ENCODE results near the gene PRR7. TPM values are rescaled to one million over a fixed set of nuclear protein-coding genes. Genes with fewer than 3 reads are reported as not detected.

Gene PRR7
- total and polyA plus RNA-seq, 2 of the 13 experiments (the other 11 are each of a cell fraction or from before 2014, with no cell fraction given), result 4.8 to 5.0 TPM

DNA sequence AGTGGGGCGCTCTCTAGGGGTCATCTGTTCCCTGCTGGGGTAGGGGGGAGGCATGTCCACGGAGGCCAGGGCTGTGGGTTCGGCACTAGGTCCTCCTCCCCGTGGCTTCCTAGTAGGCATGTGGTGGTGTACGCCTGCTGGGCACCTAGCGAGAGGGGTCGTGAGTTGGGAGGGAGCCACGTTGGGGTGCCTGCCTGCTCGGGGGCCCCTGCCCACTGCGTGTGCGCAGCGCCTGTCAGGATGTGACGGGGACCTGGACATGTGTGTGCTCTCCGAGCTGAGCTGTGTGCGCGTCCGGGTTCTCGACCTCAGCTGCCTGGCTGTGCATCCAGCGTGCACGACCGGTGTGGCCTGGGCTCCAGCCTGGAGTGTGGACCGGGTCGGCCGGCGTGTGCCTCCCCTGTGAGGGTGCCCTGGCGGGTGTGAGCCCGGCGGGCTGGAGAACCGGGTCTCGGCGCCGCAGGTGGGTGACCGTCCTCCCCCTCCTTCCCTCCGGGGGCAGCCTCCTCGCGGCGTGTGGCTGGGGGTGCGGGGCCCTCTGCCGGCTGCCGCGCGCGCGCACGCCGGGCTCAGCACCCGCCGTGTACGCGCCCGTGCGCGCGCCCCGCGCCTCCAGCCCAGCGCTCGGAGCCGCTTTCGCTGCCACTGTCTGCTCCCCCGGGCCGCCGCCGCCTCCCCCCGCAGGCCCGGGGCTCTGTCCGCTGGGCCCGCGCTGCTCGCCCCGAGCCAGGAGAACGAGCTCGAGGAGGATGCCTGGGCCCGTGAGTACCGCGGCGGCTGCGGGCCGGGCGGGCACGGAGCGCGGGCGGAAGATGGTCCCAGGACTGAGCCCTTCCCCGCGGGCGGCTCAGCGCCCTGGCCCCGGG lies at the start of gene PRR7 (continued):
- TF ChIP-seq ZNF430 (CRISPR knock-in tag; IDR thresholded peaks at IDR 0.05), result 0 out of 2 replicates have a peak, but pooled peaks have one; percentile 20
- TF ChIP-seq ELF1 (CRISPR knock-in tag; IDR thresholded peaks at IDR 0.05), result no peak
- TF ChIP-seq AKAP8 (CRISPR knock-in tag; IDR thresholded peaks at IDR 0.05), result peak; percentile 98
- TF ChIP-seq, protein P1, sequence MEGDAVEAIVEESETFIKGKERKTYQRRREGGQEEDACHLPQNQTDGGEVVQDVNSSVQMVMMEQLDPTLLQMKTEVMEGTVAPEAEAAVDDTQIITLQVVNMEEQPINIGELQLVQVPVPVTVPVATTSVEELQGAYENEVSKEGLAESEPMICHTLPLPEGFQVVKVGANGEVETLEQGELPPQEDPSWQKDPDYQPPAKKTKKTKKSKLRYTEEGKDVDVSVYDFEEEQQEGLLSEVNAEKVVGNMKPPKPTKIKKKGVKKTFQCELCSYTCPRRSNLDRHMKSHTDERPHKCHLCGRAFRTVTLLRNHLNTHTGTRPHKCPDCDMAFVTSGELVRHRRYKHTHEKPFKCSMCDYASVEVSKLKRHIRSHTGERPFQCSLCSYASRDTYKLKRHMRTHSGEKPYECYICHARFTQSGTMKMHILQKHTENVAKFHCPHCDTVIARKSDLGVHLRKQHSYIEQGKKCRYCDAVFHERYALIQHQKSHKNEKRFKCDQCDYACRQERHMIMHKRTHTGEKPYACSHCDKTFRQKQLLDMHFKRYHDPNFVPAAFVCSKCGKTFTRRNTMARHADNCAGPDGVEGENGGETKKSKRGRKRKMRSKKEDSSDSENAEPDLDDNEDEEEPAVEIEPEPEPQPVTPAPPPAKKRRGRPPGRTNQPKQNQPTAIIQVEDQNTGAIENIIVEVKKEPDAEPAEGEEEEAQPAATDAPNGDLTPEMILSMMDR (CRISPR knock-in tag; IDR thresholded peaks at IDR 0.05), result peak; percentile 18
- peak; percentile 90 for TF ChIP-seq AGO2 (optimal IDR thresholded peaks at IDR 0.05; ENCODE audit: low read depth, low read length)
- no peak for TF ChIP-seq ZNF83 (CRISPR knock-in tag; IDR thresholded peaks at IDR 0.05; ENCODE audit: borderline replicate concordance)
- TF ChIP-seq, protein P2, sequence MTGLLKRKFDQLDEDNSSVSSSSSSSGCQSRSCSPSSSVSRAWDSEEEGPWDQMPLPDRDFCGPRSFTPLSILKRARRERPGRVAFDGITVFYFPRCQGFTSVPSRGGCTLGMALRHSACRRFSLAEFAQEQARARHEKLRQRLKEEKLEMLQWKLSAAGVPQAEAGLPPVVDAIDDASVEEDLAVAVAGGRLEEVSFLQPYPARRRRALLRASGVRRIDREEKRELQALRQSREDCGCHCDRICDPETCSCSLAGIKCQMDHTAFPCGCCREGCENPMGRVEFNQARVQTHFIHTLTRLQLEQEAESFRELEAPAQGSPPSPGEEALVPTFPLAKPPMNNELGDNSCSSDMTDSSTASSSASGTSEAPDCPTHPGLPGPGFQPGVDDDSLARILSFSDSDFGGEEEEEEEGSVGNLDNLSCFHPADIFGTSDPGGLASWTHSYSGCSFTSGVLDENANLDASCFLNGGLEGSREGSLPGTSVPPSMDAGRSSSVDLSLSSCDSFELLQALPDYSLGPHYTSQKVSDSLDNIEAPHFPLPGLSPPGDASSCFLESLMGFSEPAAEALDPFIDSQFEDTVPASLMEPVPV (CRISPR knock-in tag; IDR thresholded peaks at IDR 0.05), result peak; percentile 57; the same call in 1 of the 2 replicates
- TF ChIP-seq ZBTB20 (CRISPR knock-in tag; IDR thresholded peaks at IDR 0.05; ENCODE audit: borderline replicate concordance, low read depth), result 0 out of 2 replicates have a peak, but pooled peaks have one; percentile 19
- no peak for TF ChIP-seq HNRNPK (IDR thresholded peaks at IDR 0.05; ENCODE audit: low read depth, low read length, poor library complexity, severe bottlenecking)
- peak; percentile 32 for TF ChIP-seq TEAD3 (CRISPR knock-in tag; optimal IDR thresholded peaks at IDR 0.05; ENCODE audit: borderline replicate concordance)
- 0 out of 2 replicates have a peak, but pooled peaks have one; percentile 10 for TF ChIP-seq SPEN (CRISPR knock-in tag; IDR thresholded peaks at IDR 0.05; ENCODE audit: low read depth)
- no peak for TF ChIP-seq CHD4 (IDR thresholded peaks at IDR 0.05; ENCODE audit: borderline replicate concordance, low read length)
- peak; percentile 54; the same call in 1 of the 2 replicates for TF ChIP-seq RXRA (CRISPR knock-in tag; IDR thresholded peaks at IDR 0.05)
- peak; percentile 76; the same call in 1 of the 2 replicates for TF ChIP-seq ZNF547 (CRISPR knock-in tag; IDR thresholded peaks at IDR 0.05)
- TF ChIP-seq, protein P3, sequence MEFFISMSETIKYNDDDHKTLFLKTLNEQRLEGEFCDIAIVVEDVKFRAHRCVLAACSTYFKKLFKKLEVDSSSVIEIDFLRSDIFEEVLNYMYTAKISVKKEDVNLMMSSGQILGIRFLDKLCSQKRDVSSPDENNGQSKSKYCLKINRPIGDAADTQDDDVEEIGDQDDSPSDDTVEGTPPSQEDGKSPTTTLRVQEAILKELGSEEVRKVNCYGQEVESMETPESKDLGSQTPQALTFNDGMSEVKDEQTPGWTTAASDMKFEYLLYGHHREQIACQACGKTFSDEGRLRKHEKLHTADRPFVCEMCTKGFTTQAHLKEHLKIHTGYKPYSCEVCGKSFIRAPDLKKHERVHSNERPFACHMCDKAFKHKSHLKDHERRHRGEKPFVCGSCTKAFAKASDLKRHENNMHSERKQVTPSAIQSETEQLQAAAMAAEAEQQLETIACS (CRISPR knock-in tag; IDR thresholded peaks at IDR 0.05), result peak; percentile 92
- TF ChIP-seq, protein P4, sequence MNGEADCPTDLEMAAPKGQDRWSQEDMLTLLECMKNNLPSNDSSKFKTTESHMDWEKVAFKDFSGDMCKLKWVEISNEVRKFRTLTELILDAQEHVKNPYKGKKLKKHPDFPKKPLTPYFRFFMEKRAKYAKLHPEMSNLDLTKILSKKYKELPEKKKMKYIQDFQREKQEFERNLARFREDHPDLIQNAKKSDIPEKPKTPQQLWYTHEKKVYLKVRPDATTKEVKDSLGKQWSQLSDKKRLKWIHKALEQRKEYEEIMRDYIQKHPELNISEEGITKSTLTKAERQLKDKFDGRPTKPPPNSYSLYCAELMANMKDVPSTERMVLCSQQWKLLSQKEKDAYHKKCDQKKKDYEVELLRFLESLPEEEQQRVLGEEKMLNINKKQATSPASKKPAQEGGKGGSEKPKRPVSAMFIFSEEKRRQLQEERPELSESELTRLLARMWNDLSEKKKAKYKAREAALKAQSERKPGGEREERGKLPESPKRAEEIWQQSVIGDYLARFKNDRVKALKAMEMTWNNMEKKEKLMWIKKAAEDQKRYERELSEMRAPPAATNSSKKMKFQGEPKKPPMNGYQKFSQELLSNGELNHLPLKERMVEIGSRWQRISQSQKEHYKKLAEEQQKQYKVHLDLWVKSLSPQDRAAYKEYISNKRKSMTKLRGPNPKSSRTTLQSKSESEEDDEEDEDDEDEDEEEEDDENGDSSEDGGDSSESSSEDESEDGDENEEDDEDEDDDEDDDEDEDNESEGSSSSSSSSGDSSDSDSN (CRISPR knock-in tag; IDR thresholded peaks at IDR 0.05), result peak; percentile 48
- TF ChIP-seq ZNF768 (CRISPR knock-in tag; IDR thresholded peaks at IDR 0.05), result peak; percentile 82
- no peak for TF ChIP-seq TCF12 (IDR thresholded peaks at IDR 0.05)
- 0 out of 2 replicates have a peak, but pooled peaks have one; percentile 11 for TF ChIP-seq TCF12 (CRISPR knock-in tag; IDR thresholded peaks at IDR 0.05)
- TF ChIP-seq, protein P5, sequence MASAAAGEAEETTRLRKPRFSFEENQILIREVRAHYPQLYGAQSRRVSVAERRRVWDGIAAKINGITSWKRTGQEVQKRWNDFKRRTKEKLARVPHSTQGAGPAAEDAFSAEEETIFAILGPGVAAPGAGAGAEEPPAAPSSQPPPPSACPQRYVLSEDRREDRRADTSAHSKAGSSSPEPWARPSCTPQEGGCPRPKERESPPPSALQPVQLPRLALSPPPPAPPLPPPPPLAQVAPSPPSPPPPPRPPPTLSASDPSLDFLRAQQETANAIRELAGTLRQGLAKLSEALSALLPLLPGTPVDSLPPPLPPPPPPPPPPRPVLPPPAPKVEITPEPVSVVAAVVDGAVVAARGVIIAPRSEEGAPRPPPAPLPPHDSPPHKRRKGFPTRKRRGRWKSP (CRISPR knock-in tag; IDR thresholded peaks at IDR 0.05), result 0 out of 2 replicates have a peak, but pooled peaks have one; percentile 18
- TF ChIP-seq CHCHD3 (CRISPR knock-in tag; IDR thresholded peaks at IDR 0.05), result peak; percentile 73; the same call in 1 of the 2 replicates

Measured in HepG2 (cell line).